ENCODE measurements around the gene HBP1. TPM values are rescaled to one million over a fixed set of nuclear protein-coding genes. Genes with fewer than 3 reads are reported as not detected.
"Not testable (repeated sequence)": the region's sequence is repeated elsewhere in the genome, so short reads cannot be mapped to it uniquely, and the experiment has no call there.

Gene HBP1
- total RNA-seq, 1 donor from 2014 or later: 139 TPM

DNA sequence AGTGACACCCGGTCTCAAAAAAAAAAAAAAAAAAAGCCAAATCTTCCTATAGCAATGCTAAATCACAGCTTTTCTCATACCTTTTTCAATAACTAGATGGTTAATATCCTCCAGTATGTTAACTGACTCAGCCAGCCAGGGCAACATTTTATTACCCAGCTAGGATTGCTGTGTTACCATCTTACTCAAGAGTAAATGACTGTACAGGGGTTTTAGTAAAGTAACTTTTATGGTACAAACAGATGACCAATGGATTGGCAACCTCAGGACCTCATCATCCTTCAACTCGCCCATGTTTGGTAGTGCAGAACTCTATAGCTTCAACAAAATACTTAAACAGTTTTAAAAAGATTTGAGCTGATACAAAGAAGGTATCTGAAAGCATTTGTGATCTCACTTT is 59.5 kb downstream of the HBP1 start:
- DNase-seq: no peak

DNA sequence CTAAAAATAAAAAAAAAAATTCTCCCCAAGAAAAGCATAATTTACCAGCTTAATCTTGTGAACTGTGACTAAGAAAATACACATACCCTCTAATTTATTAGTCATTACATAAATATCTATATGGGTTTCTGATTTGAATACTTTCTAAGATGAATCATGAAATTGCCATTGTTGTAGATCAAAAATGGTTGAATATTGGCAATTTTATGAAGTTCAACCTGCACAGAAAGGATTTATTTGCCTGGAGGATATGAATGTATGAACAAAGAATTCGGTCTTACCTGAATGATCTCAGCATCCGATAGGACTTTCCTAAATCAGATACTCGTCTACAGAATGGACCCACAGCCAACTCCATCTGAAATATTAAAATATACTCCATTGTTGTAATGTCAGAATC is 61.5 kb downstream of the HBP1 start:
- no peak for DNase-seq

DNA sequence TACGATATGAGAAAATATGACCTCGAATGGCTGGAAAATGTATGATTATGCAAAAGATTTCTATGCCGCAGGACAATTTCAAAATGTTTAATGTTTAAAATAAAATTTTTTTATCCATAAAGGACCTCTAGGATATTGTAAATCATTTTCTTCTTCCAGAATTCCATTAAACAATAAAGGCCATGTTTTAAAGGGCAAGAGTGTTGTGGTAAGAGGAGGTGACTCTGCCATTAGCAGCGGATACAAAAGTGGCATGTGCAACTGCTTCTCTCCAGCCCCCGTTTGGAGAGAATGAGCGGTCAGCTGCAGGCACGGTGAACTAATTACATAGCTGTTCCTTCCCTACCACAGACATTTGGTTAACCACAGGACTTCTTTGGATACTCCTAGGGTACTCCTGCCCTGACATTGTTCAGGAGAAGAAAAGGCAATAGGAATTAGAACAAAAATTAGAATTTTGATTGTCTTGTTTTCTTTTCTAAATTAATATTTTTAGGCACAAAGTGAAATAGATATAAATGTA is 63.8 kb downstream of the HBP1 start:
- DNase-seq: no peak

DNA sequence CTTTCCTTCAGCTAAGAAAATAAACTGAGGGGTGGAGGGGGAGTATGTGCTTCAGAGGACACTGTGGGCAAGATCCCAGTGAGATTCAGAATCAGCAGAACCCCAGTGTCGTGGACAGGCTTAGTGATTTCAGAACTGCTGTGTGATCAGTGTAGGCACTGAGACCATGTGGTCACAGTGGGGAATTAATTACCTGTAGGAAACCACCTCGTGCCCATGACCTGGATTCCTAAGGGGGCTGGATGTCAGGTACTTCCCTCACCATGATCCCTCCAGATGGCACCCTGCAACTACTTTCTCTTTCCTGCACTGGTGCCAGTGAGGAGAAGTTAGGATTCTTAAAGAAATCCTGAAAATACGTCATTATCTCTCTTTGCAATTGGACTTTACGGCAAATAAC is 64.4 kb downstream of the HBP1 start:
- no peak for DNase-seq

DNA sequence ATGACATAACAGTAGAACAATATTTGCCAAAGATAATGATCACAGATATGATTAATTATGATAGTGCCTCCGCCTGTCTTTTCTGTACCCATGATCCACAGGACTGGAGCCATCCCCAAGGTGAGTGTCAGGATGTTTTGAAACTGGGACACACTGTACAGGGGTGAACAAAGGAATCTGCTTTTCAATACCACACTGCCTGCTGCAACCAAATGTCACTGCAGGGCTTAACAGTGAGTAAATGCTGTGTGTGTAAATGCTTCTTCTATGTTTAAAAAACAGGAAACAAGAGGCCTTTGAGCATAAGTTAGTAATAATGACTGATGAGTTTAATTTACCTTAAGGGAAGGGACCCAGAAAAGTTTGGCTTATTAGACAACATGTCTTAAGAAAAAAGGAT is 65.2 kb downstream of the HBP1 start:
- DNase-seq: no peak

DNA sequence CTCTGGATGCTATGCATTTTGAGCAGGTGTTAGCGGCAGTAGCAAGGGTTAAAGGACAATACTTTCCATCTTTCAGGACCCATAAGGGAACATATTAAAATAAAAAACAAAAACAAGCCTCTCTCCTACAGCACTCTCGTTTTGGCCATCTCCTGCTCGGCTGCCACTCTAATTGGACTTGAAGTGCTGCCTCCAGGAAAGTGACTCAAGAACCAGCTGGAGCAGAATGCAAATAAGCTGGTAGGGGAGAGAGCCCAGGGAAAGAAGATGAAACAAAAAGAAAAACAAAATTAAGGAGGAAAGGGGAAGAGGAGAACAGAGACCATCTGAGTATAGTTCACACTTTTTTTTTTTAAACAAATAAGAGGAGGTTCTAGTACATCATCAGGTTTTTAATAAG is 65.6 kb downstream of the HBP1 start:
- DNase-seq: no peak

DNA sequence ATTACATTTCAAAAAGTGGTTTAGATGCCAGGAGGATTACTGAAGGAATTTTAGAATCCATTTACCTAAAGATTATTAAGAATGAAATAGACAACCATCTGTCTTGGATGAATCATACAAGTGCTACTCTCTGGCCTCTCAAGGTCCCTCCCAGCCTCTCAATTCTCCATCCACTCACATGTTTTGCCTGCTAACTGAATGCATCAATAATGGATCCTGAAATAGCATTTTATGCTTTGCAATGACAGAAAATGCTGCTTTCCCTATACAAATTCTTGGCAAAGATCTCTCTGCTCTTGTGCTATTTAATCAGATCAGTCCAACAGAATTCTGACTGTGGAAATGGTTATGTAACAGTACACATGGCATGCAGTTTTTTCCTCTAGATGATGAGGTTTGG is 68.1 kb downstream of the HBP1 start:
- no peak for DNase-seq

DNA sequence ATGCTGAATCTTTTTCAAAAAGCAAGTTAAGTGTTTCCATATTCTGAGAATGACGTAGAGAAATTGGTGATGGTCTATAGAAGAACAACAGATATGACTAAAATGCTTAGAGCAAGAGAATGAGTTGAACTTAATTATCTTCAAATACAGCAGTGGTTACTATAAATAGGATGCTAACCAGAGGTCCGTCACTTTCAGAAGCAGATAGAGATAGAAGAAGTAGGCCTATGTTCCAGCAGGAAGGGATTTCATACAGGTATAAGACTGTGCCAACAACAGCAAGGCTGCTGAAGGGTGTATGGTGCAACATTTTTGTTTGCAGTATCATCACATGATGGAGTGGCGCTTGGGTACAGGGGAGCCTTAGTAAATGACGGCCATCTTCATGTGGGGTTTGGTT is 68.6 kb downstream of the HBP1 start:
- DNase-seq: no peak

DNA sequence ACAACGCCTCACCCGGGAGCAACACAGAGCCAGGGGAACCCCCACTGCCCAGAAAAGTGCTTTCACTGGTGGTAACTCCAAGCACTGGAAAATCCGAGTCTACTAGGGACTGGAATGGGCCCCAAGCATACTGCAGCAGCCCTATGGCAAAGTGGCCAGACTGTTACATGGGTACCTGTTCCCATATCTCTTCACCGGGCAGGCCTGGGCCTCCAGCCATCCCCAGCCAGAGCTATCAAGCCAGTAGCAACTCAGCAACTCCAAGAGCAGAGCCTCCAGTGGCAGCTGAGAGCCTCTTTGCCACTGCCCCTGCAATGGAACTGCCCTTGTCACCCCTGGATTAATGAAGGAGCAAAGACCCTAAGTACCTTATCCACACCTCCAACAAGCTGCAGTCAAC is 73.5 kb downstream of the HBP1 start:
- no peak for DNase-seq

DNA sequence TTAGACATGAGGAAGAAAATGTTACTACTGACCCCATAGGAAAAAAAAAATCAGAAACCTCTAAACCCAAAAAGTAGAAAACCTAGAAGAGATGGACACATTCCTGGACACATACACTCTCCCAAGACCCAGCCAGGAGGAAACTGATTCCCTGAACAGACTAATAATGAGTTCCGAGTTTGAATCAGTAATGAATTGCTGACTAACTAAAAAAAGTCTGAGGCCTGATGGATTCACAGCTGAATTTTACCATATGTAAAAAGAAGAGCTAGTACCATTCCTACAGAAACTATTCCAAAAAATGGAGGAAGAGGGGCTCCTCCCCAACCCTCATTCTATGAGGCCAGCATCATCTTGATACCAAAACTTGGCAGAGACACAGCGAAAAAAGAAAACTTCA is 75.8 kb downstream of the HBP1 start:
- no peak for DNase-seq

DNA sequence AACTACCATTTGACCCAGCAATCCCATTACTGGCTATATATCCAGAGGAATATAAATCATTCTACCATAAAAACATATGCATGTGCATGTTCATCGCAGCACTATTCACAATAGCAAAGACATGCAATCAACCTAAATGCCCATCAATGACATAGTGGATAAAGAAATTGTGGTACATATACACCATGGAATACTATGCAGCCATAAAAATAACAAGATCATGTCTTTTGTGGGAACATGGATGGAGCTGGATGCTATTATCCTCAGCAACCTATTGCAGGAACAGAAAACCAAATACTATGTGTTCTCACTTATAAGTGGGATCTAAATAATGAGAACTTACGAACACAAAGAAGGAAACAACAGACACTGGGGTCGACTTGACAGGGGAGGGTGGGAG is 78.0 kb downstream of the HBP1 start:
- not testable (repeated sequence) for DNase-seq

DNA sequence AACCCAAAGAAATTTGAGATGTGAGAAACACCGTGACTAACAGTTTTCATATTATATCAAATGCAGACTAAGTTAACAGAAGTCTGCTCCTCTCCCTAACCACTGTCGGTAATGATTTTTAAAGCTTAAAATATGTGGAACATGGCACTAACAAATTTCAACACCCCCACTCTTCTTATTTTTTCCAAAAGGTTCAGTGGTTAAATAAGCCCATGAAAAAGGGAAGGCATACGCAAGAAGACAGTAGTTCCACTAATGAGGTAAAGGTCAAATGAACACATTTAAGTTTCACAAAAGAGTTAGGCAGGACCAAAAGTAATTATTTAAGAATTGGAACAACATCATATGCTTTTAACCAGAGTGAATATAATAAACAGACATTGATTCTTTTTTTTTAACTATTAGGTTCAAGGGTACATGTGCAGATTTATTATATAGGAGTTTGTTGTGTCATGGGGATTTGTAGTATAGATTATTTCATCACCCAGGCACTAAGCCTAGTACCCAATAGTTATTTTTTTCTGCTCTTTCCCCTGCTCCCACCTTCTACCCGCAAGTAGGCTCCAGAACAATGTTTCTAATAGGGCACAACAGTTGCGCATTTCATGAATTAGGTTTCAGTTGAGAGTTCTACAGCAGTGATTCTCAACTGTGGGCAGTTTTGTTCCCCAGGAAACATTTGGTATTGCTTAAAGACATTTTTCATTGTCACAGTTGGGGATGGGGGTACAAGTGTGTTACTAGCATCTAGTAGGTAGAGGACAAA is 79.9 kb downstream of the HBP1 start:
- no peak for DNase-seq

DNA sequence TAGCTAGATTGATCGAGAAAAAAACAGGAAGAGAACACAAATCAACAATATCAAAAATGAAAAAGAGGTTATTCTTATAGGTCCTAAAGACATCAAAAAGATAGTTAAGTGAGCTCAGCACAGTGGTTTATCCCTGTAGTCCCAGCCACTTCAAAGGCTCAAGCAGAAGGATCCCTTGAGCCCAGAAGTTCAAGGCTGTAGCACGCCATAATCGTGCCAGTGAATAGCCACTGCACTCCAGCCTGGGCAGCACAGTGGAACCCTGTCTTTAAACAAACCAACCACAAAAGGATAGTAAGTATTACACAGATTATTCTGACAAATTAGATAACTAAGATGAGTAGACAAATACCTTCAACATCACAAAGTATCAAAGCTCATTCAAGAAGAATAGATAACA is 83.2 kb downstream of the HBP1 start:
- DNase-seq: no peak

Other genes with a start within 250 kb of the HBP1 start
- 10.9 TPM for gene PRKAR2B, start 124.3 kb upstream of the HBP1 start, total RNA-seq

Data from tongue (tissue), 2 donors.